ENCODE results near the gene ANKRD34A.

ANKRD34A gene
- 1.7 to 3.9 (median 1.8) reads per million in 4 donors for total RNA-seq

- DNase-seq: peak; percentile 79 to 93 (median 86)
Measured at GRCh38 chr1:145964328-145965118, at the start of gene ANKRD34A, which contains the start of gene POLR3GL. Gene ANKRD34A (minus strand): TSS chr1:145964575. CDS start chr1:145961759, 2,816 bp downstream. Gene POLR3GL (plus strand): TSS chr1:145964690. CDS start chr1:145974866, 10,176 bp downstream.

- DNase-seq: no peak
Measured at GRCh38 chr1:146013559-146013922, 49.2 kb upstream of the ANKRD34A start.

GRCh38 chr1:146012703-146013558, 48.6 kb upstream of the ANKRD34A start:
- peak in 4 of 5 donors; percentile 30 to 68 (median 46) for DNase-seq

- no peak for DNase-seq
Measured at GRCh38 chr1:146010126-146010738, 45.9 kb upstream of the ANKRD34A start.

- no peak for DNase-seq
Measured at GRCh38 chr1:146007489-146008133, 43.2 kb upstream of the ANKRD34A start.

- no peak for DNase-seq
Measured at GRCh38 chr1:146001709-146002108, 37.3 kb upstream of the ANKRD34A start.

- DNase-seq: peak in 1 of 5 donors; percentile 70
Measured at GRCh38 chr1:145999321-146000024, 35.1 kb upstream of the ANKRD34A start.

- DNase-seq: no peak
Measured at GRCh38 chr1:145997718-145998023, 33.3 kb upstream of the ANKRD34A start.

GRCh38 chr1:145997016-145997717, 32.8 kb upstream of the ANKRD34A start:
- DNase-seq: peak in 4 of 5 donors; percentile 44 to 78 (median 52)

GRCh38 chr1:145996433-145997015, 32.1 kb upstream of the ANKRD34A start, which contains the start of gene TXNIP:
Gene TXNIP (minus strand): TSS chr1:145996579. CDS start chr1:145996266, 313 bp downstream.
- peak; percentile 84 to 95 (median 88) for DNase-seq

GRCh38 chr1:145995964-145996432, 31.6 kb upstream of the ANKRD34A start:
- DNase-seq: no peak

GRCh38 chr1:145995148-145995881, 30.9 kb upstream of the ANKRD34A start:
- no peak for DNase-seq

GRCh38 chr1:145994391-145995120, 30.2 kb upstream of the ANKRD34A start:
- peak in 1 of 5 donors; percentile 33 for DNase-seq

GRCh38 chr1:145993618-145994390, 29.4 kb upstream of the ANKRD34A start:
- no peak for DNase-seq

GRCh38 chr1:145992958-145993617, 28.7 kb upstream of the ANKRD34A start:
- DNase-seq: no peak

- no peak for DNase-seq
Measured at GRCh38 chr1:145992502-145992936, 28.1 kb upstream of the ANKRD34A start.

GRCh38 chr1:145991735-145992412, 27.5 kb upstream of the ANKRD34A start:
- no peak for DNase-seq
